GM21619 (cell line): ENCODE results near the gene AP3S2.
"Not testable (repeated sequence)": the region's sequence is repeated elsewhere in the genome, so short reads cannot be mapped to it uniquely, and the experiment has no call there.

Source experiments
- ATAC-seq: cut with Tn5 transposase; IDR thresholded peaks from one replicate; pipeline ENCODE4 v1.9.1; 2021; ENCODE audit not compliant: unreplicated experiment

AP3S2 gene

GRCh38 chr15:89836267-89837133 is 57.3 kb downstream of the AP3S2 start:
- no peak for ATAC-seq

GRCh38 chr15:89835176-89835564 is 58.6 kb downstream of the AP3S2 start:
- ATAC-seq = no peak

- ATAC-seq = not testable (repeated sequence)
Observed at GRCh38 chr15:89834465-89835175, 59.2 kb downstream of the AP3S2 start.

DNA sequence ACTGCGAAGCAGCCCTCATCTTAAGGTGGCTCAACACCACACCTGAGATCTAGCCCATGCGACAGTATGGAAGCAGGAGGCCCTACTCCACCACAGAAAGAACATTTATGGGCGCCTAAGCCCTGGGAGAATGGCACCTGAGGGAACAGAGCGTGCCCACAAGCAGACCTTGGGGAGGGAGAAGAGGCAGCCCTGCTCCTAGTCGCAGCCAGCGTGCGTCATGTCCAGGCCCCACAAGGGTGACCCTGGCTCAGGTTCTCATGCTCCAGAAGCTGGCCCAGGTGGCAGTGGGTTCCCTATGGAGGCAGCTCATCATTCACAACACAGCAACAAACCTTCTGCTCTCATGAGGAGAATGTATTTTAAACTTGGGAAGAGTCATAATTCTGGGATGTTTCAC is 59.8 kb downstream of the AP3S2 start:
- no peak for ATAC-seq

DNA sequence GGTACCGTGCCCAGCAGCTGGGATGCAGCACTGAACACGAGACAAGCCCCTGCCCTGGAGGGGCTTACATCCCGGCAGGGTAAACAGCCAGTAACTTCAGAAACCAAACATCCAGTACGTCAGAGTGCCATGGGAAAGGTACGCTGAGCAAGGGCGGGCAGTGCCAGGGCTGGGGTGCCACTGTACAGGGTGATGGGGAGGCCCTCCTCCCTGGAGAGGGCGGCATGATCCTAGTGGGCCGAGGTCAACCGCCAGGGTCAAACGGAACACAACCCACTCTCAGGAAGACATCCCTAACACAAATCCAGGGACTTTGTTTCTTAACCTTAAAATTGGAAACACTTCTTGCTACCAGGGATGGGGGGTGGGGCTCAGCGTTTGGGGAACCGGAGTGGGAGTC is 63.2 kb downstream of the AP3S2 start:
- ATAC-seq = no peak

DNA sequence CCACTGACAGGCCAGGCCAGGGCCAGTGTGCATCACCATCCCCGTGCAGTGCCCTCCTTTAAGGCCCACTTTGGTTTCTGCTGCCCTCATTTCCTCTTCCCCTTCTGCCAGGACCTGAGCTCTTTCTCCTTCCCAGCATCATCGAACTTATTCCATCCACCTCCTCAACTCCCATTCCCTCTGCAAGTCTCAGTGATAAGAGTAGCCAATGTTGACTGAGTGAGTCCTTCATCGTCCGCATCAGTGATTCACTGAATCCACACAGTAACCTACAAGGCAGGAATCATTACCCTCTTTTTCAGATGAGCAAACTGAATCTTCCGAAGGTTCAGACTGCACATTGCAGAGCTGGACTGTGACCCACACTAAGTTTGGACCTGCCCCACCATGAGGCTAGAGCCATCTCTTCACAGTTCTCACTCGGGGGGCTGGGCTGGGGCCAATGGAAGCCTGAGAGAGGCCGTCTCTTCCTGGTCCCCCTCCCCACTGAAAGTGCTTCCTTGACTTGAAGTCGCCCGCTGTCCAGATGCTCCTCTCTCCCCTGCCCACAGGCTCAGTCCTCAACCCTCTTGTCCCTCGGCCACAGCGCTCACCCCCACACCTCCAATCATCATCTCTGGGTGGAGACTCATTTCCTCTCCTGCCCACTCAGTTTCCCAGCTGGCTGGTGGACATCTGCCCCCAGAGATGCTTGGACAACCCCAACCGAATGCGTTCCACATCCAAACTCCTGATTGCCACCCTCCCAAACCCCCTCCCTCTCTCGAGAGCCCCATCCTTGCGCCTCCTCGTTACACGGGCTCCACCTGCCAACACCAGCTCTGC is 64.0 kb downstream of the AP3S2 start:
- no peak for ATAC-seq

DNA sequence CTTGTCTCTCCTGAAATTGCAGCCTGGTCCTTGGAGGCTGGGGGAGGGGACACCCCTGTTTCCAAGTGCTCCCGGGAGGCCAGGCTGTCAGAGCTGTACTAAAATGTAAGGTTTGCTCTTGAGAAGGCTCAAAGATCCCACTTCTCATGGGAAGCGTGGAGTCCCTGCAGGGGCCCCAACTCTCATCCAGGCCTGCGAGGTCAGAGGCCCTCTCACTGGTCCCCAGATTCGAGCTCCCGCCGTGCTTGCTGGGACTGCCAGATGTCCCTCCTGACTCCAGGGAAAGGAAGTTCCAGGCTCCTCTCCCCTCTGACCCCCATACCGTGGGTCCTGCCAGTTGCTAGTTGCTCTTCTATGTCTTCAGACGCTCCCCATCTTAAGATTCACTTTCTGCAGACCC is 64.6 kb downstream of the AP3S2 start:
- ATAC-seq = no peak

DNA sequence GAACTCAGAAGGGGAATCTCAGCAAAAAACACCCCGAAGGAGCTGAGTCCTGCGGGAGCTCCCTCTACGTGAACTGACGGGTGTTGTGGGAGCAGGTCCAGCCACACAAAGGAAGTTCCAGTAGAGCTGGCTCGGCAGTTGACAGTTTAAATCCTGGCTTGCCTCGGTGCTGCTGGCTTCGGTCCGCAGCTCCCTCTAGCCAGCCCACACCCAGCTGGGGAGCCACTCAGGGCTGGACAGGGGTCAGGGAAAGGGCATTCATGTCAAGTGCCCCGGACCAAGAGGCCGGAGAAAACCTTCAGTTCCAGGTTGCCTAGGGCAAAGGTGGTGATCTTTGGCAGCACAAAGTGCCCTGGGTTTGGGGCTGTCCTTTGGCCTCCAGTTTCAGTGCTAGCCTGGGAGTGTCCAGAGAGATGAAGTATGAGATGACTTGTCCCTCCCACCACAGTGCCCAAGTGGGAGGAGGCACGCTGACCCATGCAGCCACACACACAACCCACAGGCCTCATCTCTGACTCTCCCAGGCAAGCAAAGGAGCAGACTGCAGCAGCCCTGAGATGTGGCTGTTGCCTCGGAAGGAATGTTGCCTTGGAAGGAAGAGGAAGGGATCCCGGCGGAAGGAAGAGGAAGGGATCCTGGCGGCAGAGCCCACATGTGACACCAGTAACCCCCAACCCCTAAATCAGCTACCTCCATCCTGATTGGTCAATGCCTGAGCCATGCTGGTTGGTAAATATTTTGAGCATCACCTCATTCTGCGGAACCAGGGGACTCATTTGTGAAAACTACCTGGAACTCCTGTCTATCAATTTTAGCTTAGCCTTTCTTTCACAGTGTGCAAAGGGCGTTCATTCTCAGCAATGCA is 65.3 kb downstream of the AP3S2 start:
- ATAC-seq = no peak

- ATAC-seq = no peak
Observed at GRCh38 chr15:89827829-89828228, 66.0 kb downstream of the AP3S2 start.

DNA sequence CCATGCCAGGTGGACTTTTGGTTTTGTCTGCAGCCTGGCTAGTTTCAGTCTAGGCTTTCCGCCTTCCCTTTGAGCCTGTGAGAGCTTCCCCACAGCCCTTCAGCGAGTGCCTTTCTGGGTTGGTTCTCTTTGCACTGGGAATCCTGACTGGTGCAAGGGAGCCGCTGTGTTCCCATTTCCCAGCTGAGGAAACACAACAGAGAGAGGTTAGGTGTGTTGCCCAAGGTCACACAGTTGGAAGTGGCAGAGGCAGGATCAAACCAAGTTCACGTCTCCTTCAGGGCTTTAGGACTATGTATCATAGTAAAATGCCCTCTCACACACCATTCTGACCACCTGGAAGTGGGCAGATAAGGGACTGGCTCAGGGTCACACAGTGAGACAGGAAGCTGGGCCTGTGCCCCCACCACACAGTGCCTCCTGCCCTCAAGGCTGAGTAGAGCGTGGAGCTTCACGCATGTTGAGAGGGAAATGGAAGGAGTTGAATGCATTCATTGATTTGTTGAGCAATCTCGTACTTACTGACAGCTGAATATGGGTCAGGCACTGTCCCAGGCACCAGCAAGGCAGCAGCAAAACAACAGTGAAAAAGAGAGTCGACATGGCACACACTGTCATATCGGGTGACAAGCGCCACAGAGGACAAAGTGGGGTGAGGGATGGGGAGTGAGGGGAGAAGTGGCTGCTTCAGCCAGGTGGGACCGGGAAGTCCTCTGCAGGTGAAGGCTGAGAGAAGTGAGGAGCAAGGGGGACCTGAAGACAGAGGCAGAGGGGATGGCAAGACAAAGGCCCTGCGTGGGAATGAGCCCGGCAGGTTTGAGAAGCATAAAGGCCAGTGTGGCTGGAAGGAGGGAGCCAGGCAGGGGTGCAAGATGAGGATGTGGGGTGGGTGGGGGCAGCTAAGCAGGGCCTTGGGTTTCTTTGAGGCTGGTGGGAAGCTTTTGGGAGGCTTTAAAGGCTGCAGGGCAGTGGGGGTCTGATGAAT is 66.8 kb downstream of the AP3S2 start:
- no peak for ATAC-seq

- no peak for ATAC-seq
Observed at GRCh38 chr15:89825271-89825940, 68.4 kb downstream of the AP3S2 start.

- no peak for ATAC-seq
Observed at GRCh38 chr15:89824607-89824867, 69.3 kb downstream of the AP3S2 start.

DNA sequence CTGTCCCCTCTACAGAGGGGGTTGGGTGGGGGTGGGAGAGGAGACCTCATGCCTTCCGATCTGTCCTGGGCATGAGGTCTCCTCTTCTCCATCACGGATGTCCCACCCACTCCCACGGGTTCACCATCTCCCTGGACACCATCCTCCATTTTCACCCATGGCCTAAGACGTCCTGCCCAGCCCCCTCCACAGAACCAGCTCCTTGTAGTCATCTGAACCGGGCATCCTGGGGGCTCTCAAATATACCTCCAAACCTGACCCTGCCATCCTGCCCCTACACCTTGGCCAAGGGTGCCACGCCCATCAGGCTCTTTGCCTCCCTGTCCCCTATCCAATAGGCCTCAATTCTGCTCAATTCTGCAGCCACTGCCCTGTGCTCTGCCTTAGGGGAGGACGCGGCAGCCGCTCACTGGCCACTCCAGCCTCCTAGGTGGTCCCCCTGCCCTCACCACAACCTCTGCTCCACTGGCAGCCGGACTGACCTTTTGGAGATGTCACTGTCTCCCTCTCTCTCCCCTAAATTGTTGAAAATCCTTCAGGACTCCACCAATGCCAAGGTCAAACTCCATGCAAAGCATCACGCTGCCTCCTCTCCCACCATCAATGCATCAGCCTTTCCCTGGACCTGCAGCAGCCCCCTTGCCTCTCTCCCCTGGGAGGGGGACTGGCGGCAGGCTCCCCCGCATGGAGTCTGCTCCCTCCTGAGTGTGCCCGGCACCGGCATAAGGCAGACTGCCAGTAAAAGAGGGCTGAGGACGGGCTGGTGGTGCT is 69.8 kb downstream of the AP3S2 start:
- ATAC-seq = no peak

DNA sequence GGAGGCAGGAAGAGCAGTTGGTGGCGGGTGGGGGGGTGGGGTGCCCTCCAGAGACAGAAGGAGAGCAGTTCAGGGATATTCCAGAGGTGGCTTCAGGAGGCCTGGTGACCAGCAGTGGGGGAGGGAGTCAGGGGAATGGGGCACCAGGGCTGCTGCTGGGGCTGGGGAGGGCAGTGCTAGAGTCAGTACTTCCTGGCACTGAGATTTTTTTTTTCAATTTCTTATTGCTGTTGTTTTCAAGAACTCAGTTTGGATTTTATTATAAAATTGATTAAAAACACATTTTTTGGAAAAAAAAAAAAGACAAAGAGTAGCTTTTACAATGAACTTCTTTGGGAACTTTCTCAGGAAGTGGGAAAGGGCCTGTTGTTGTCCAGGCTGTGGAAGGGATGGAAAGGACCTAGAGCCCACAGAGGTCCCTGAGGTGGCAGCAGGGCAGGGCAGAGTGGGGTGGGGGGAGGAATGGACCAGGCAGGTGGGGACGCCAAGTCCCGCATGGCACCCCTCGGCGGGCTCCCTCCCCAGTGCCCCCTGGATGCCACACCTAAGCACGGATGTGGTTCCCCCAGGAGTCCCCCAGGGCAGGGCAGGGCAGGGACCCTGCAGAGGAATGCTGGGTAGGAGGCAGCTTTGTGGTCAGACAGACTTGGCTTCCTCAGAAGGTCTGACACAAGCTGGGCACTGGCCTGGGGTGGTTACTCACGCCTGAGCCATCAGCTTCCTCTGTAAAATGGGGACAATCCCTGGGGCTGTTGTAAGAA is 70.7 kb downstream of the AP3S2 start:
- no peak for ATAC-seq

DNA sequence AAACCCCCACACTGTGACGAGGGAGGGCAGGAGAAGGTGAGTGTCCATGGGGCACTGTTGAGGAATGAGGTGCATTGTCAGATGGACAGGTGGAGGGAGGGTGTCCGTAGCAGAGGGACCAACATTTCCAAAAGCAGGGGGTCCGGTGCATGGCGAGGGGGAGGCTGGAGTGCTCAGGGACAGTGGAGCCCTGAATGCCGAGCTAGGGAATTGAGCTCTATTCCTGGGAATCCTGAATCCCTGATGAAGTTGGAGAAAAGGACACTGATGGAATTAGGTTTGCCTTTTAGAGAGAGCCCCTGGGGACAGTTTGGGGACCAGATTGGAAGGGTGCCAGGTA is 71.2 kb downstream of the AP3S2 start:
- ATAC-seq = no peak

GRCh38 chr15:89822026-89822425 is 71.8 kb downstream of the AP3S2 start:
- no peak for ATAC-seq

GRCh38 chr15:89820666-89821611 is 72.9 kb downstream of the AP3S2 start:
- ATAC-seq = no peak
